M059J (cell line): Measurements from ENCODE around the gene TCEAL4. TPM values are rescaled to one million over a fixed set of nuclear protein-coding genes. Genes with fewer than 3 reads are reported as not detected.
"Not testable (repeated sequence)": the region's sequence is repeated elsewhere in the genome, so short reads cannot be mapped to it uniquely, and the experiment has no call there.

Experiments
- DNase-seq: peaks from one replicate; pipeline ENCODE4 v3.0.0-alpha.2; 2012; ENCODE audit warnings: low read depth
- total RNA-seq: library from RNA; depleted of rRNA; stranded (reverse); fragments of >200 nt; shearing (Covaris generic); gene quantifications from 2 replicates; pipeline ENCODE4 v1.2.3, GENCODE V29; 2014

Gene TCEAL4
- total RNA-seq, 1 experiment from 2014 or later, result 96.7 TPM

- DNase-seq, result not testable (repeated sequence)
Measured at GRCh38 chrX:103592295-103592694, 7.0 kb downstream of the TCEAL4 start.

- not testable (repeated sequence) for DNase-seq
Measured at GRCh38 chrX:103595202-103595601, 9.9 kb downstream of the TCEAL4 start.

GRCh38 chrX:103607364-103608305, 22.3 kb downstream of the TCEAL4 start, which contains the start of gene TCEAL3:
Gene TCEAL3 (plus strand): TSS chrX:103607963. CDS start chrX:103609065, 1,102 bp downstream.
- peak; percentile 61 for DNase-seq

- DNase-seq, result no peak
Measured at GRCh38 chrX:103608306-103608963, 23.1 kb downstream of the TCEAL4 start.

GRCh38 chrX:103610282-103610681, 25.0 kb downstream of the TCEAL4 start:
- DNase-seq, result no peak

- DNase-seq, result peak; percentile 60
Measured at GRCh38 chrX:103613362-103613890, 28.1 kb downstream of the TCEAL4 start.

GRCh38 chrX:103614999-103615398, 29.7 kb downstream of the TCEAL4 start:
- peak; percentile 85 for DNase-seq

GRCh38 chrX:103615781-103616371, 30.6 kb downstream of the TCEAL4 start:
- DNase-seq, result peak; percentile 79

GRCh38 chrX:103616676-103617186, 31.4 kb downstream of the TCEAL4 start:
- peak; percentile 60 for DNase-seq

GRCh38 chrX:103624111-103624510, 38.8 kb downstream of the TCEAL4 start:
- no peak for DNase-seq

GRCh38 chrX:103626855-103627254, 41.5 kb downstream of the TCEAL4 start:
- DNase-seq, result peak; percentile 48

- peak; percentile 63 for DNase-seq
Measured at GRCh38 chrX:103628386-103629317, 43.3 kb downstream of the TCEAL4 start, which contains the start of gene TCEAL1. Gene TCEAL1 (plus strand): TSS chrX:103628975. CDS start chrX:103629917, 942 bp downstream.

GRCh38 chrX:103629318-103630170, 44.2 kb downstream of the TCEAL4 start:
- peak; percentile 76 for DNase-seq

- no peak for DNase-seq
Measured at GRCh38 chrX:103630171-103630511, 44.8 kb downstream of the TCEAL4 start.

- DNase-seq, result no peak
Measured at GRCh38 chrX:103631145-103631544, 45.8 kb downstream of the TCEAL4 start.

- peak; percentile 42 for DNase-seq
Measured at GRCh38 chrX:103635436-103635835, 50.1 kb downstream of the TCEAL4 start.
